Occipital lobe (tissue), 3 donors: Measurements from ENCODE around the gene AWAT1. TPM values are rescaled to one million over a fixed set of nuclear protein-coding genes. Genes with fewer than 3 reads are reported as not detected.
"Not testable (repeated sequence)": the region's sequence is repeated elsewhere in the genome, so short reads cannot be mapped to it uniquely, and the experiment has no call there.

ENCODE experiments used
- DNase-seq: peaks from one replicate; lab custom pipeline; 2025; lab: John Stamatoyannopoulos, UW
- small RNA-seq: library from RNA; depleted of rRNA; stranded (forward); fragments of <200 nt; gene quantifications from one replicate; pipeline ENCODE3, GENCODE V24; 2014
- total RNA-seq: library from RNA; depleted of rRNA; stranded (reverse); fragments of >200 nt; gene quantifications from one replicate; pipeline ENCODE4 v1.2.3, GENCODE V29; 2014

AWAT1 gene
- total RNA-seq, 1 donor from 2014 or later = not detected

- DNase-seq = no peak
Observed at GRCh38 chrX:70260104-70260503, 25.6 kb downstream of the AWAT1 start, which contains the start of gene P2RY4. Gene P2RY4, minus strand, starts transcription at chrX:70260204. Its CDS starts 580 bp downstream, at chrX:70259624.

- no peak for DNase-seq
Observed at GRCh38 chrX:70262952-70263567, 28.6 kb downstream of the AWAT1 start.

GRCh38 chrX:70264784-70265183, 30.3 kb downstream of the AWAT1 start:
- no peak for DNase-seq

- DNase-seq = no peak
Observed at GRCh38 chrX:70268034-70268433, 33.6 kb downstream of the AWAT1 start, which contains the start of gene ARR3. Gene ARR3, plus strand, starts transcription at chrX:70268334. Its CDS starts 1,052 bp downstream, at chrX:70269386.

GRCh38 chrX:70274029-70274428, 39.6 kb downstream of the AWAT1 start:
- not testable (repeated sequence) for DNase-seq

- DNase-seq = no peak
Observed at GRCh38 chrX:70279081-70279480, 44.6 kb downstream of the AWAT1 start.

GRCh38 chrX:70280573-70280972, 46.1 kb downstream of the AWAT1 start:
- DNase-seq = no peak

- DNase-seq = no peak
Observed at GRCh38 chrX:70281951-70282350, 47.5 kb downstream of the AWAT1 start, which contains the start of gene RAB41. Gene RAB41, plus strand, starts transcription at chrX:70282172. Its CDS starts 46 bp downstream, at chrX:70282218.

GRCh38 chrX:70289168-70289792, 54.8 kb downstream of the AWAT1 start:
- DNase-seq = no peak

Small RNAs within 50 kb of the gene (small RNA-seq; reads per million reads assigned to genes)
- not detected for gene RNA5SP507

Other genes starting within 250 kb of the AWAT1 start
- not detected for gene AWAT2, start 184.7 kb upstream of the AWAT1 start, total RNA-seq
- not detected for gene OTUD6A, start 172.2 kb upstream of the AWAT1 start, total RNA-seq
- 94.7 TPM for gene IGBP1, start 101.2 kb upstream of the AWAT1 start, total RNA-seq
- gene DGAT2L6, start 57.2 kb upstream of the AWAT1 start, total RNA-seq = not detected
- 0.16 TPM for gene P2RY4, start 25.5 kb downstream of the AWAT1 start, total RNA-seq
- gene ARR3, start 33.7 kb downstream of the AWAT1 start, total RNA-seq = not detected
- gene RAB41, start 47.5 kb downstream of the AWAT1 start, total RNA-seq = not detected
- gene PDZD11, start 55.3 kb downstream of the AWAT1 start, total RNA-seq = 26.5 TPM
- gene KIF4A, start 55.4 kb downstream of the AWAT1 start, total RNA-seq = 2.7 TPM
- 2.5 TPM for gene GDPD2, start 188.7 kb downstream of the AWAT1 start, total RNA-seq
- 84.1 TPM for gene DLG3, start 210.2 kb downstream of the AWAT1 start, total RNA-seq